ENCODE results near the gene LYL1. TPM values are rescaled to one million over a fixed set of nuclear protein-coding genes. Genes with fewer than 3 reads are reported as not detected.

The LYL1 gene
- total and polyA plus RNA-seq, 2 donors from 2014 or later, result 8.5 to 13.8 TPM

GRCh38 chr19:13063461-13064091 is 39.1 kb downstream of the LYL1 start:
- Histone ChIP-seq H3K27me3 (ENCODE audit: control insufficient read depth, insufficient read depth, low read length) (peaks cover 6% of the 10 kb centered on the region), H3K4me3 (ENCODE audit: low read length in 3 of 3) (no peak overlapping the region), H3K27ac (ENCODE audit: low read depth in 2 of 2, low read length in 2 of 2) (peak overlapping the region in 1 of 2 donors; percentile 19), H3K4me1 (ENCODE audit: control insufficient read depth in 2 of 3, insufficient read depth in 2 of 3, low read depth in 1 of 3, low read length in 3 of 3) (peaks cover 0 to 27% (median 4%) of the 10 kb centered on the region in 3 donors), H3K9me3 (ENCODE audit: control insufficient read depth in 2 of 3, insufficient read depth in 1 of 3, low read length in 3 of 3) (no peaks in the 10 kb centered on the region), H3K9ac (ENCODE audit: low read length in 3 of 3) (no peak overlapping the region), H3K36me3 (ENCODE audit: control insufficient read depth in 2 of 3, insufficient read depth in 3 of 3, low read length in 3 of 3) (no peaks in the 10 kb centered on the region)
- TF ChIP-seq CTCF (IDR thresholded peaks at IDR 0.05; ENCODE audit: borderline replicate concordance, extremely low read depth, insufficient read depth), result no peak
- intact Hi-C loops (cut with DNase I), result loop anchor here (10.0 kb wide), 1 partner anchor 89 kb away; no protein-coding TSS in a partner anchor
- DNase-seq (no peak), FAIRE-seq (no peak)

GRCh38 chr19:13062317-13062716 is 40.3 kb downstream of the LYL1 start:
- intact Hi-C loops (cut with DNase I), result loop anchor here (10.0 kb wide), 1 partner anchor 88 kb away; no protein-coding TSS in a partner anchor
- Histone ChIP-seq H3K27ac (ENCODE audit: low read depth in 2 of 2, low read length in 2 of 2) (no peak overlapping the region), H3K27me3 (ENCODE audit: control insufficient read depth, insufficient read depth, low read length) (peaks cover 6% of the 10 kb centered on the region), H3K9ac (ENCODE audit: low read length in 3 of 3) (no peak overlapping the region), H3K4me1 (ENCODE audit: control insufficient read depth in 2 of 3, insufficient read depth in 2 of 3, low read depth in 1 of 3, low read length in 3 of 3) (peaks cover 0 to 22% (median 2%) of the 10 kb centered on the region in 3 donors), H3K9me3 (ENCODE audit: control insufficient read depth in 2 of 3, insufficient read depth in 1 of 3, low read length in 3 of 3) (no peaks in the 10 kb centered on the region), H3K36me3 (ENCODE audit: control insufficient read depth in 2 of 3, insufficient read depth in 3 of 3, low read length in 3 of 3) (no peaks in the 10 kb centered on the region), H3K4me3 (ENCODE audit: low read length in 3 of 3) (no peak overlapping the region)
- no peak for TF ChIP-seq CTCF (IDR thresholded peaks at IDR 0.05; ENCODE audit: borderline replicate concordance, extremely low read depth, insufficient read depth)
- no peak for DNase-seq
- FAIRE-seq, result no peak

GRCh38 chr19:13060964-13061927 is 41.4 kb downstream of the LYL1 start:
- no peaks in the 10 kb centered on the region for H3K9me3 ChIP-seq (ENCODE audit: control insufficient read depth in 2 of 3, insufficient read depth in 1 of 3, low read length in 3 of 3)
- peak overlapping the region; percentile 24 to 67 (median 41) for H3K4me3 ChIP-seq (ENCODE audit: low read length in 3 of 3)
- intact Hi-C loops (cut with DNase I), result loop anchor here (10.0 kb wide), 1 partner anchor 86 kb away; no protein-coding TSS in a partner anchor
- peak; percentile 84 to 93 (median 90) for DNase-seq
- peaks cover 6% of the 10 kb centered on the region for H3K27me3 ChIP-seq (ENCODE audit: control insufficient read depth, insufficient read depth, low read length)
- no peak overlapping the region for H3K27ac ChIP-seq (ENCODE audit: low read depth in 2 of 2, low read length in 2 of 2)
- H3K36me3 ChIP-seq (ENCODE audit: control insufficient read depth in 2 of 3, insufficient read depth in 3 of 3, low read length in 3 of 3), result no peaks in the 10 kb centered on the region
- no peak for FAIRE-seq
- peaks cover 0 to 22% (median 5%) of the 10 kb centered on the region in 3 donors for H3K4me1 ChIP-seq (ENCODE audit: control insufficient read depth in 2 of 3, insufficient read depth in 2 of 3, low read depth in 1 of 3, low read length in 3 of 3)
- TF ChIP-seq CTCF (IDR thresholded peaks at IDR 0.05; ENCODE audit: borderline replicate concordance, extremely low read depth, insufficient read depth), result peak; percentile 96
- peak overlapping the region in 1 of 3 donors; percentile 66 for H3K9ac ChIP-seq (ENCODE audit: low read length in 3 of 3)

Measured in kidney (tissue), 14 donors.